ENCODE measurements around the gene CPB2. TPM values are rescaled to one million over a fixed set of nuclear protein-coding genes. Genes with fewer than 3 reads are reported as not detected.

CPB2 gene
- total and polyA plus RNA-seq, 2 donors (not counting 1 experiment from before 2014, with no cell fraction given): not detected

DNA sequence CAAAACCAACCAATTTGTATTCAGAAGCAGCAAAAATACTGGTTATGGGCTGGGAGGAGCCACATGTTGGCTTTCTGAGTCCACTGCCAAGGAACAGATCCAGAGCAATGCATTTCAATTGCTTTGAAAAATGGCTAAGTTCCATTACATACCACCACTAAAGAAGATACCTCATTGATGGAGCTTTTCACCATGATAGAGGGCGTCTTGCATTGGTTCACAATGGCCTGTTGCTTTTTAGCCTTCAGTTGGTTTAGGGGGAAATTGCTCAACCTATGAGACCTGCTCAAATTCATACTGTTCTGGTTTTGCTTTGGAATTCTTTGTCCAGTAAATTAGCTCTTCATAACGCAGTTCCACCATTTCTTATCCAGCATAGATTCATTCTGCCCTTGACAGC is 21.2 kb upstream of the CPB2 start:
- Histone ChIP-seq H2AFZ (ENCODE audit: low read length) (no peak overlapping the region), H3K79me2 (ENCODE audit: control insufficient read depth, insufficient read depth, low read length) (no peaks in the 10 kb centered on the region), H3K27me3 (ENCODE audit: control insufficient read depth, insufficient read depth, low read length) (peaks cover 8% of the 10 kb centered on the region), H4K20me1 (ENCODE audit: control insufficient read depth, extremely low read depth, insufficient read depth, low read length) (no peaks in the 10 kb centered on the region), H3K27ac (ENCODE audit: insufficient read depth, low read length) (no peak overlapping the region), H3K36me3 (ENCODE audit: control insufficient read depth, insufficient read depth, low read length) (no peaks in the 10 kb centered on the region), H3K9me3 (ENCODE audit: control insufficient read depth, insufficient read depth, low read depth, low read length) (no peaks in the 10 kb centered on the region), H3K4me3 (replicated peaks in 1 of 4; ENCODE audit: control extremely low read depth in 1 of 4, insufficient read depth in 1 of 4, low read depth in 3 of 4, low read length in 4 of 4) (no peak overlapping the region), H3K9ac (ENCODE audit: insufficient read depth, low read length) (no peak overlapping the region), H3K4me1 (ENCODE audit: control insufficient read depth, extremely low read depth, insufficient read depth, low read length) (no peaks in the 10 kb centered on the region), H3K4me2 (ENCODE audit: extremely low read depth, insufficient read depth, low read length) (no peak overlapping the region)
- DNase-seq (ENCODE audit: low read depth in 2 of 2): no peak
- TF ChIP-seq, protein P1, sequence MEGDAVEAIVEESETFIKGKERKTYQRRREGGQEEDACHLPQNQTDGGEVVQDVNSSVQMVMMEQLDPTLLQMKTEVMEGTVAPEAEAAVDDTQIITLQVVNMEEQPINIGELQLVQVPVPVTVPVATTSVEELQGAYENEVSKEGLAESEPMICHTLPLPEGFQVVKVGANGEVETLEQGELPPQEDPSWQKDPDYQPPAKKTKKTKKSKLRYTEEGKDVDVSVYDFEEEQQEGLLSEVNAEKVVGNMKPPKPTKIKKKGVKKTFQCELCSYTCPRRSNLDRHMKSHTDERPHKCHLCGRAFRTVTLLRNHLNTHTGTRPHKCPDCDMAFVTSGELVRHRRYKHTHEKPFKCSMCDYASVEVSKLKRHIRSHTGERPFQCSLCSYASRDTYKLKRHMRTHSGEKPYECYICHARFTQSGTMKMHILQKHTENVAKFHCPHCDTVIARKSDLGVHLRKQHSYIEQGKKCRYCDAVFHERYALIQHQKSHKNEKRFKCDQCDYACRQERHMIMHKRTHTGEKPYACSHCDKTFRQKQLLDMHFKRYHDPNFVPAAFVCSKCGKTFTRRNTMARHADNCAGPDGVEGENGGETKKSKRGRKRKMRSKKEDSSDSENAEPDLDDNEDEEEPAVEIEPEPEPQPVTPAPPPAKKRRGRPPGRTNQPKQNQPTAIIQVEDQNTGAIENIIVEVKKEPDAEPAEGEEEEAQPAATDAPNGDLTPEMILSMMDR (conservative IDR thresholded peaks at IDR 0.05 in 1 of 2, IDR thresholded peaks at IDR 0.05 in 1 of 2; ENCODE audit: low read depth in 1 of 2, low read length in 2 of 2): no peak
- no peak for TF ChIP-seq EZH2 (IDR thresholded peaks at IDR 0.05; ENCODE audit: low read length, missing control alignments)

DNA sequence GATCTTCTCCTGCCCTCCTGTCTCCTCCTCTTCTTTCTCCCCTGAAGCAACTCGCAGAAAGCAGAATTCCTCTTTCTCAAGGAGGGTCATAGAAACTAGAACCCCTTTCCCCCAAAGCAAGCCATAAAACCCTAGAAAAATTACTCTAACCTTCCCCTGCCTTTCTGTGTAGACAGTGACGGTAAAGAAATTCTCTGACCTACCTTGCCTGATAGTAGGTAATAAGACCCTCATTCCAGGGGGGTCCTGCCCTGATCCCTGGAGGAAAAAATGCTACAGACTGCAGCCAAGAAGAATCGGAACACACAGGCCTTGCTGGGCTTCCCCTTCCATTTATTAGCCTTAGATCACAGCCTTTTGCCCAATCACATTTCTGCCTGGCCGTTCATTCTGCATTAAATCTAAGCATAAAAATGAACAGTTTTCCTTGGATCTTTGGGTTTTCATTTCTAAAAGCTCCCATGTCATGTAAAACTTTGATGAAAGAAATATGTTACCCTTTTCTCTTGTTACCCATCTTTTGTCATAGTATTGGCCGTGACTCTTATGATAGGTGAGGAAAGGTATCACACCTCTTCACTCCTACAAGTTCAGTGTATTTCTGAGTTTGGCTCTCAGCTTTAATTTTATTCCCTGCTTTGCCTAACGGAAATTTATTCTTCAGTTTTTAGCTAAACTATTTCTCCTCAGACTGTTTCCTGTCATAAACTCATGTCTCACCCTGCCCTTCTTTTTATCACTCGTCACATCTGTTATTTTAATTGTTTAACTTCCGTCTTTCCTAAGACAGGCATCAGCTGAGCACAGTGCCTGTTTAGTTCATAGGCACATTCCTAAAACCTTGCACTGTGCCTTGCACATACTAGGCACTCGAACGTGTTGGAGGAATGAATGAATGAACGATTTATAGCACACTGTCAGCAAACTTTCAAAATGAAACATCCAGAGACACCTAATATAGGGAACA is 20.4 kb upstream of the CPB2 start:
- Histone ChIP-seq H3K79me2 (ENCODE audit: control insufficient read depth, insufficient read depth, low read length) (no peaks in the 10 kb centered on the region), H4K20me1 (ENCODE audit: control insufficient read depth, extremely low read depth, insufficient read depth, low read length) (no peaks in the 10 kb centered on the region), H2AFZ (ENCODE audit: low read length) (no peak overlapping the region), H3K36me3 (ENCODE audit: control insufficient read depth, insufficient read depth, low read length) (no peaks in the 10 kb centered on the region), H3K4me2 (ENCODE audit: extremely low read depth, insufficient read depth, low read length) (no peak overlapping the region), H3K27me3 (ENCODE audit: control insufficient read depth, insufficient read depth, low read length) (peaks cover 8% of the 10 kb centered on the region), H3K4me1 (ENCODE audit: control insufficient read depth, extremely low read depth, insufficient read depth, low read length) (no peaks in the 10 kb centered on the region), H3K9me3 (ENCODE audit: control insufficient read depth, insufficient read depth, low read depth, low read length) (no peaks in the 10 kb centered on the region), H3K27ac (ENCODE audit: insufficient read depth, low read length) (no peak overlapping the region), H3K9ac (ENCODE audit: insufficient read depth, low read length) (no peak overlapping the region), H3K4me3 (replicated peaks in 1 of 4; ENCODE audit: control extremely low read depth in 1 of 4, insufficient read depth in 1 of 4, low read depth in 3 of 4, low read length in 4 of 4) (no peak overlapping the region)
- TF ChIP-seq, protein P1 (conservative IDR thresholded peaks at IDR 0.05 in 1 of 2, IDR thresholded peaks at IDR 0.05 in 1 of 2; ENCODE audit: low read depth in 1 of 2, low read length in 2 of 2): no peak
- no peak for TF ChIP-seq EZH2 (IDR thresholded peaks at IDR 0.05; ENCODE audit: low read length, missing control alignments)
- DNase-seq (ENCODE audit: low read depth in 2 of 2): no peak

DNA sequence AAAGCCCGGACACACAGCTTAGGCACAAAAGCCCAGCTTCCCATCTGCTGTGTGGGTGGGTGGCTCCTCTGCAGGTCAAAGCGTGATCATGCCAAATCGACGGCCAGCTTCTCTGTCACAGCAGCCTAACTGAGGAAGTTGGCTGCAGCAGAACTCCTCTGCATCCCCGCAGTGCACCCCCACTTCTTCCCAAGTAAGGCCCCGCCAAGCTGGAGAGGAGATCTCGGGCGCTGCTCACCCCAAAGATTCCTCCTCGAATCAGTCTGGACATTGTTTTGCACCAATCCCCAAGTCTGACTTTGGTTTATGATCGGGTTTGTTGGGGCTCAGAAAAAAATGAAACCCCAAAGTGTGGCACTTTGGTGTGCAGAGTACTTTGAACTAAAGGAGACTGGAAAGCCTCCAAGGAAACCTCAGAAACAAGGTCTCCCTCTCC is 19.7 kb upstream of the CPB2 start:
- Histone ChIP-seq H3K4me1 (ENCODE audit: control insufficient read depth, extremely low read depth, insufficient read depth, low read length) (no peaks in the 10 kb centered on the region), H3K4me3 (replicated peaks in 1 of 4; ENCODE audit: control extremely low read depth in 1 of 4, insufficient read depth in 1 of 4, low read depth in 3 of 4, low read length in 4 of 4) (no peak overlapping the region), H3K79me2 (ENCODE audit: control insufficient read depth, insufficient read depth, low read length) (no peaks in the 10 kb centered on the region), H3K9ac (ENCODE audit: insufficient read depth, low read length) (no peak overlapping the region), H3K4me2 (ENCODE audit: extremely low read depth, insufficient read depth, low read length) (no peak overlapping the region), H3K9me3 (ENCODE audit: control insufficient read depth, insufficient read depth, low read depth, low read length) (no peaks in the 10 kb centered on the region), H4K20me1 (ENCODE audit: control insufficient read depth, extremely low read depth, insufficient read depth, low read length) (no peaks in the 10 kb centered on the region), H3K27ac (ENCODE audit: insufficient read depth, low read length) (no peak overlapping the region), H2AFZ (ENCODE audit: low read length) (no peak overlapping the region), H3K36me3 (ENCODE audit: control insufficient read depth, insufficient read depth, low read length) (no peaks in the 10 kb centered on the region), H3K27me3 (ENCODE audit: control insufficient read depth, insufficient read depth, low read length) (peaks cover 8% of the 10 kb centered on the region)
- TF ChIP-seq EZH2 (IDR thresholded peaks at IDR 0.05; ENCODE audit: low read length, missing control alignments): no peak
- TF ChIP-seq, protein P1 (conservative IDR thresholded peaks at IDR 0.05 in 1 of 2, IDR thresholded peaks at IDR 0.05 in 1 of 2; ENCODE audit: low read depth in 1 of 2, low read length in 2 of 2): no peak
- no peak for DNase-seq (ENCODE audit: low read depth in 2 of 2)
